Lung (tissue), 12 donors: ENCODE measurements around the gene BPIFB2. TPM values are rescaled to one million over a fixed set of nuclear protein-coding genes. Genes with fewer than 3 reads are reported as not detected.

Source experiments
- ATAC-seq: fragments of 200-7000 bp; cut with Tn5 transposase; one replicate; pipeline ENCODE4 v1.9.1; 2020; ENCODE audit warnings: moderate number of reproducible peaks; ENCODE audit not compliant: insufficient read depth, low FRiP score
- DNase-seq, 3 donors: peaks; one replicate each; pipeline ENCODE4 v3.0.0-alpha.2; 2013 to 2017
- H3K27ac ChIP-seq, 2 donors: one replicate each; pipeline ENCODE4 v1.5.1; 2013; ENCODE audit warnings: mild to moderate bottlenecking in 2 of 2, moderate library complexity in 2 of 2, control low read depth in 1 of 2, inconsistent platforms in 1 of 2, low read depth in 1 of 2, low read length in 1 of 2
- H3K27me3 ChIP-seq, 3 donors: one replicate each; pipeline ENCODE4 v1.5.1; 2013; ENCODE audit warnings: low read length in 2 of 3; ENCODE audit not compliant: control insufficient read depth in 3 of 3, insufficient read depth in 3 of 3
- H3K36me3 ChIP-seq, 4 donors: one replicate each; pipeline ENCODE4 v1.5.1; 2013; ENCODE audit warnings: low read length in 4 of 4, mild to moderate bottlenecking in 1 of 4, moderate library complexity in 1 of 4; ENCODE audit not compliant: control insufficient read depth in 4 of 4, insufficient read depth in 4 of 4
- H3K4me1 ChIP-seq, 5 donors: one replicate each; pipeline ENCODE4 v1.5.1; 2013; ENCODE audit warnings: low read length in 5 of 5, mild to moderate bottlenecking in 2 of 5, moderate library complexity in 1 of 5; ENCODE audit not compliant: control insufficient read depth in 5 of 5, insufficient read depth in 5 of 5
- H3K4me3 ChIP-seq: one replicate; pipeline ENCODE4 v1.5.1; 2013; ENCODE audit warnings: mild to moderate bottlenecking, control low read depth, moderate library complexity
- H3K9ac ChIP-seq, 2 donors: one replicate each; pipeline ENCODE4 v1.5.1; 2013; ENCODE audit warnings: low read length in 2 of 2, control low read depth in 1 of 2; ENCODE audit not compliant: insufficient read depth in 1 of 2
- H3K9me3 ChIP-seq, 4 donors: one replicate each; pipeline ENCODE4 v1.5.1; 2013; ENCODE audit warnings: low read length in 3 of 4, mild to moderate bottlenecking in 1 of 4, moderate library complexity in 1 of 4; ENCODE audit not compliant: control insufficient read depth in 4 of 4, insufficient read depth in 3 of 4
- WGBS, 2 donors: extraction: QIAGEN DNeasy Blood & Tissue Kit; methylation state at CpG; one replicate each; pipeline ENCODE4 v1.1.7; 2013; 5-methylcytosine and 5-hydroxymethylcytosine counted together
- polyA plus RNA-seq, 2 donors: library from polyadenylated mRNA; stranded (reverse); fragments of 200-250 nt; gene quantifications; one replicate each; pipeline ENCODE4 v1.2.1, GENCODE V29; 2013
- total RNA-seq, 2 donors: library from RNA; depleted of rRNA in 1 of 2; stranded (reverse); fragments of >200 nt in 1 of 2; gene quantifications; one replicate each; pipeline ENCODE4 v1.2.1, GENCODE V29; 2014 to 2021
- TF ChIP-seq, protein P1 (sequence below): IDR thresholded peaks from 2 replicates; pipeline ENCODE4 v1.5.1; 2012; ENCODE audit warnings: mild to moderate bottlenecking; ENCODE audit errors: control extremely low read depth, extremely low read depth
- donor health status: control.
- donor health status: control.
- donor health status: Bipolar disorder and iron deficiency.
- donor health status: healthy.
- donor health status: DM: yes; HTN: yes; CAD: no.

The BPIFB2 gene
- total and polyA plus RNA-seq, 4 donors: 0.41 to 3.0 (median 1.6) TPM

GRCh38 chr20:33030076-33030475, 22.6 kb downstream of the BPIFB2 start:
- ATAC-seq: no peak

DNA sequence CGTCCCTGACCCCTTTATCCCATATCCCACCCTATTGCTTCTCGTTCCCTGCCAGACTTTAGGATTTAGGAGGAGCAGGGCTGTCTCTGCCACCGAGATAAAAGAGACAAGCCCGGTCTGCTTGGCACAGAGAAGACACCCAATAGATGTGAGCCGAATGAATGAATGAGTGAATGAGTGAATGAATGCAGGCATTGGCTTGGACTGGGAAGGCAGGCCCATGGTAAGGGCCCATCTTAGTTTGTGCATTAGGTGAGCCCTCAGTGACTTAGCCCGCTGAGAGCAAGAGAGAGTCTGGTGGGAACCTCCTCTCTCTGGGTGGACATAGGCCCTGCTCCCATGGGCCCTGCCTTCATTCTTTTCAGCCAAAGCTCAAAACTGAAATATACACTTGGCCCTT, 23.1 kb downstream of the BPIFB2 start:
- no peaks in the 10 kb centered on the region for H3K27me3 ChIP-seq
- H3K27ac ChIP-seq: no peak overlapping the region
- H3K9ac ChIP-seq: no peak overlapping the region
- H3K4me1 ChIP-seq: no peaks in the 10 kb centered on the region
- no peak overlapping the region for H3K4me3 ChIP-seq
- no peak for DNase-seq
- H3K36me3 ChIP-seq: no peaks in the 10 kb centered on the region
- TF ChIP-seq, protein P1, sequence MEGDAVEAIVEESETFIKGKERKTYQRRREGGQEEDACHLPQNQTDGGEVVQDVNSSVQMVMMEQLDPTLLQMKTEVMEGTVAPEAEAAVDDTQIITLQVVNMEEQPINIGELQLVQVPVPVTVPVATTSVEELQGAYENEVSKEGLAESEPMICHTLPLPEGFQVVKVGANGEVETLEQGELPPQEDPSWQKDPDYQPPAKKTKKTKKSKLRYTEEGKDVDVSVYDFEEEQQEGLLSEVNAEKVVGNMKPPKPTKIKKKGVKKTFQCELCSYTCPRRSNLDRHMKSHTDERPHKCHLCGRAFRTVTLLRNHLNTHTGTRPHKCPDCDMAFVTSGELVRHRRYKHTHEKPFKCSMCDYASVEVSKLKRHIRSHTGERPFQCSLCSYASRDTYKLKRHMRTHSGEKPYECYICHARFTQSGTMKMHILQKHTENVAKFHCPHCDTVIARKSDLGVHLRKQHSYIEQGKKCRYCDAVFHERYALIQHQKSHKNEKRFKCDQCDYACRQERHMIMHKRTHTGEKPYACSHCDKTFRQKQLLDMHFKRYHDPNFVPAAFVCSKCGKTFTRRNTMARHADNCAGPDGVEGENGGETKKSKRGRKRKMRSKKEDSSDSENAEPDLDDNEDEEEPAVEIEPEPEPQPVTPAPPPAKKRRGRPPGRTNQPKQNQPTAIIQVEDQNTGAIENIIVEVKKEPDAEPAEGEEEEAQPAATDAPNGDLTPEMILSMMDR: no peak
- 85 to 87% methylated on average over 6 of the region's 6 CpGs for WGBS, 2 donors
- no peak for ATAC-seq
- peaks cover 0 to 5% (median 2%) of the 10 kb centered on the region in 4 donors for H3K9me3 ChIP-seq

More at GRCh38 chr20:33030076-33030475, 22.6 kb downstream of the BPIFB2 start:
- DNase-seq: no peak
- H3K9ac ChIP-seq: no peak overlapping the region
- peaks cover 0 to 4% (median under 1%) of the 10 kb centered on the region in 3 donors for H3K27me3 ChIP-seq
- H3K36me3 ChIP-seq: no peaks in the 10 kb centered on the region
- WGBS, 2 donors: 86 to 89% methylated on average over 9 of the region's 9 CpGs
- H3K27ac ChIP-seq: no peak overlapping the region
- TF ChIP-seq, protein P1: no peak
- peaks cover 0 to 5% (median 2%) of the 10 kb centered on the region in 4 donors for H3K9me3 ChIP-seq
- no peaks in the 10 kb centered on the region for H3K4me1 ChIP-seq
- no peak overlapping the region for H3K4me3 ChIP-seq

GRCh38 chr20:33031531-33031930, 24.0 kb downstream of the BPIFB2 start, which contains the start of gene BPIFB6:
BPIFB6 (plus strand) TSS chr20:33031648; CDS start chr20:33031648, 0 bp downstream.
- H3K4me3 ChIP-seq: no peak within 1 kb of the TSS
- no peaks in the 10 kb centered on the region for H3K27me3 ChIP-seq
- TF ChIP-seq, protein P1: no peak
- 90 to 94% methylated on average over 10 of the region's 10 CpGs for WGBS, 2 donors
- H3K9ac ChIP-seq: no peak within 1 kb of the TSS
- H3K36me3 ChIP-seq: no peaks in the 10 kb centered on the region
- ATAC-seq (no peak), DNase-seq (no peak)
- H3K9me3 ChIP-seq: peaks cover 0 to 5% (median 2%) of the 10 kb centered on the region in 4 donors
- H3K27ac ChIP-seq: no peak within 1 kb of the TSS
- H3K4me1 ChIP-seq: no peaks in the 10 kb centered on the region

DNA sequence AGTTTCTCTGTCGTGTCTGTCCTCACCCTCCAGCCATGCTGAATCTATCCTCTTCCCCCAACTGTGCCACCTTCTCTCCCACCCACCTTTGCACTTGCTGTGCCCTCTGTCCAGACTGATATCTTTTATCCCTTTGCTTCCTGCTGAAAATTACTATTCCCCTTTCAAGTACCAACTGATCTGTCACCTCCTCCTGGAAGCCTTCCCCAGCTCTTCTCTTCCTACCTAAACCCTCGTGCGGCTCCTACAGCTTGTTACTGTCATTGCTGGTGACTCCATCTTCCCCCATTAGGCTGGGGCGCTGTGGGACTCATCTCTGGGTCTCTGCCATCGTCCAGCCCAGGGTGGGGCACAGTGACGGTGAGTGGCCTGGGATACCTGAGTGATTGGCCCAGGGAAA, 25.1 kb downstream of the BPIFB2 start:
- TF ChIP-seq, protein P1: no peak
- peaks cover 0 to 5% (median 0%) of the 10 kb centered on the region in 3 donors for H3K27me3 ChIP-seq
- WGBS, 2 donors: 77 to 80% methylated on average over 6 of the region's 6 CpGs
- no peak for ATAC-seq
- peaks cover 0 to 5% (median 2%) of the 10 kb centered on the region in 4 donors for H3K9me3 ChIP-seq
- H3K27ac ChIP-seq: no peak overlapping the region
- no peak for DNase-seq
- no peak overlapping the region for H3K9ac ChIP-seq
- H3K36me3 ChIP-seq: no peaks in the 10 kb centered on the region
- no peaks in the 10 kb centered on the region for H3K4me1 ChIP-seq
- no peak overlapping the region for H3K4me3 ChIP-seq
